Nasal cavity respiratory epithelium epithelial cell of viscerocranial mucosa (primary cell): Measurements from ENCODE around the gene CAPZB. TPM values are rescaled to one million over a fixed set of nuclear protein-coding genes. Genes with fewer than 3 reads are reported as not detected.

Experiments used
- total RNA-seq: library from RNA; depleted of rRNA; stranded (reverse); fragments of >200 nt; gene quantifications from 2 replicates; pipeline ENCODE4 v1.2.3, GENCODE V29; 2014

Gene CAPZB
- 87.8 and 107 TPM in 2 replicates for total RNA-seq

GRCh38 chr1:19485362-19486187 is at the start of gene CAPZB:
TSS of gene CAPZB (minus strand) at chr1:19485539. CDS start at chr1:19485438, 101 bp downstream.

GRCh38 chr1:19311931-19312781 is 173.2 kb downstream of the CAPZB start, which contains the start of the genes AKR7A2 and SLC66A1:
TSS of gene AKR7A2 (minus strand) at chr1:19312144. CDS start at chr1:19312124, 20 bp downstream.
TSS of gene SLC66A1 (plus strand) at chr1:19312326. CDS start at chr1:19317678, 5,352 bp downstream.

Other genes starting within 250 kb of the CAPZB start
- 78.9 and 90.5 TPM in 2 replicates for gene EMC1, start 234.0 kb downstream of the CAPZB start, total RNA-seq
- 33.1 and 41.7 TPM in 2 replicates for gene MRTO4, start 233.7 kb downstream of the CAPZB start, total RNA-seq
- 0.34 and 0.57 TPM in 2 replicates for gene AKR7A3, start 196.8 kb downstream of the CAPZB start, total RNA-seq
- gene AKR7A2, start 173.4 kb downstream of the CAPZB start, total RNA-seq, result 31.4 and 37.1 TPM in 2 replicates
- gene SLC66A1, start 173.2 kb downstream of the CAPZB start, total RNA-seq, result 23.9 and 30.0 TPM in 2 replicates
- 54.7 and 211 TPM in 2 replicates for gene NBL1, start 158.8 kb upstream of the CAPZB start, total RNA-seq
- gene HTR6, start 179.3 kb upstream of the CAPZB start, total RNA-seq, result not detected in 2 replicates